GM12878 (cell line): Measurements from ENCODE around the gene LIN54. TPM values are rescaled to one million over a fixed set of nuclear protein-coding genes. Genes with fewer than 3 reads are reported as not detected.

Experiments used
- ASH2L ChIP-seq: fragments of 300-600, 200-600 bp; sonication (generic); IDR thresholded peaks from 2 replicates; pipeline ENCODE4 v1.6.1; 2017; ENCODE audit warnings: low read depth, mild to moderate bottlenecking, borderline replicate concordance
- ATF7 ChIP-seq: fragments of 450-650 bp; IDR thresholded peaks from 2 replicates; pipeline ENCODE4 v1.6.1; 2016; ENCODE audit warnings: low read depth, mild to moderate bottlenecking
- BMI1 ChIP-seq: fragments of 450-650 bp; IDR thresholded peaks from 2 replicates; pipeline ENCODE4 v1.6.1; 2016; ENCODE audit warnings: mild to moderate bottlenecking, moderate library complexity, borderline replicate concordance
- CHD4 ChIP-seq: fragments of 200-600 bp; sonication (generic); IDR thresholded peaks from 2 replicates; pipeline ENCODE4 v1.6.1; 2016; ENCODE audit warnings: mild to moderate bottlenecking
- CREM ChIP-seq: IDR thresholded peaks from 2 replicates; pipeline ENCODE4 v1.6.1; 2014; ENCODE audit warnings: antibody characterized with exemption, low read depth
- EZH2 ChIP-seq: IDR thresholded peaks from 2 replicates; pipeline ENCODE4 v1.6.1; 2012; ENCODE audit warnings: low read depth, mild to moderate bottlenecking, control low read depth, inconsistent platforms, low read length, borderline replicate concordance; ENCODE audit not compliant: control insufficient read depth
- FOXK2 ChIP-seq: fragments of 450-650 bp; IDR thresholded peaks from 2 replicates; pipeline ENCODE4 v1.6.1; 2017; ENCODE audit warnings: mild to moderate bottlenecking, moderate library complexity
- HDAC6 ChIP-seq: fragments of 200-600 bp; sonication (generic); IDR thresholded peaks from one replicate; pipeline ENCODE4 v1.8.0; 2017; ENCODE audit warnings: antibody characterized with exemption; ENCODE audit not compliant: unreplicated experiment
- IRF5 ChIP-seq: fragments of 450-650 bp; IDR thresholded peaks from 2 replicates; pipeline ENCODE4 v1.6.1; 2017; ENCODE audit warnings: borderline replicate concordance
- MTA2 ChIP-seq: fragments of 450-650 bp; IDR thresholded peaks from 2 replicates; pipeline ENCODE4 v1.6.1; 2016; ENCODE audit warnings: low read depth, mild to moderate bottlenecking, moderate library complexity
- NFYB ChIP-seq: IDR thresholded peaks from 2 replicates; pipeline ENCODE4 v1.6.1; 2011; ENCODE audit warnings: low read depth, mild to moderate bottlenecking, low read length, improper control_type of control experiment, moderate library complexity; ENCODE audit not compliant: insufficient read depth
- NR2C1 ChIP-seq: fragments of 450-650 bp; IDR thresholded peaks from 2 replicates; pipeline ENCODE4 v1.6.1; 2017; ENCODE audit warnings: antibody characterized with exemption, mild to moderate bottlenecking, moderate library complexity
- NRF1 ChIP-seq: conservative IDR thresholded peaks from 2 replicates; pipeline ENCODE4 v1.6.1; 2011; ENCODE audit warnings: mild to moderate bottlenecking, low read depth, low read length, improper control_type of control experiment
- PAX8 ChIP-seq: fragments of 450-650 bp; IDR thresholded peaks from 2 replicates; pipeline ENCODE4 v1.6.1; 2017; ENCODE audit warnings: mild to moderate bottlenecking, moderate library complexity
- POLR2AphosphoS5 ChIP-seq: IDR thresholded peaks from 2 replicates; pipeline ENCODE4 v1.6.1; 2011; ENCODE audit warnings: mild to moderate bottlenecking, low read length, inconsistent platforms
- POU2F2 ChIP-seq: IDR thresholded peaks from 3 replicates; pipeline ENCODE4 v1.6.1; 2011; ENCODE audit warnings: low read depth, mild to moderate bottlenecking, low read length, borderline replicate concordance
- RAD21 ChIP-seq: IDR thresholded peaks from 2 replicates; pipeline ENCODE4 v1.6.1; 2011; ENCODE audit warnings: mild to moderate bottlenecking, low read depth, low read length, moderate library complexity; ENCODE audit not compliant: insufficient read depth
- RB1 ChIP-seq: fragments of 450-650 bp; formaldehyde crosslinking; IDR thresholded peaks from 2 replicates; pipeline ENCODE4 v1.6.1; 2017; ENCODE audit warnings: mild to moderate bottlenecking, borderline replicate concordance
- RELA ChIP-seq: fragments of 450-650 bp; IDR thresholded peaks from 2 replicates; pipeline ENCODE4 v1.8.0; 2014; ENCODE audit warnings: borderline replicate concordance; ENCODE audit not compliant: partially characterized antibody
- WRNIP1 ChIP-seq: IDR thresholded peaks from 2 replicates; pipeline ENCODE4 v1.6.1; 2011; ENCODE audit warnings: low read depth, low read length, improper control_type of control experiment, borderline replicate concordance
- ZBED1 ChIP-seq: IDR thresholded peaks from 2 replicates; pipeline ENCODE4 v1.6.1; 2016; ENCODE audit warnings: borderline replicate concordance
- polyA plus RNA-seq, 11 experiments: library from polyadenylated mRNA; depleted of rRNA in 4 of 11; unstranded in 6 of 11; stranded (reverse) in 5 of 11; fragments of >200 nt; fragmentation: Nextera tagmentation in 4 of 11; fragmentation: Illumina TruSeq in 1 of 11; extraction: Ambion mirVana in 4 of 11; extraction: Trizol in 1 of 11; gene quantifications; 1 replicate in 1 of 11; 2 replicates in 10 of 11; pipeline versions ENCODE4 v1.2.1 to v1.2.3, GENCODE V29; 2011 to 2016; ENCODE audit warnings: inconsistent platforms in 2 of 11, missing spikeins in 2 of 11, low read depth in 1 of 11
- total RNA-seq, 4 experiments: library from RNA; depleted of rRNA in 3 of 4; stranded (reverse); fragments of >200 nt in 3 of 4; fragmentation: Illumina TruSeq in 1 of 4; extraction: Trizol in 1 of 4; gene quantifications; 2 replicates each; pipeline versions ENCODE4 v1.2.1 to v1.2.3, GENCODE V29; 2013 to 2021
- TF ChIP-seq, protein P1 (sequence below): fragments of 450-650 bp; IDR thresholded peaks from 2 replicates; pipeline ENCODE4 v1.6.1; 2017; ENCODE audit warnings: mild to moderate bottlenecking, moderate library complexity
- TF ChIP-seq, protein P2 (sequence below): fragments of 450-650 bp; IDR thresholded peaks from 2 replicates; pipeline ENCODE4 v1.6.1; 2018; ENCODE audit warnings: mild to moderate bottlenecking, low read depth, moderate library complexity; ENCODE audit not compliant: partially characterized antibody

The LIN54 gene
- total and polyA plus RNA-seq, 10 of the 15 experiments (the other 5 are each of a cell fraction or from before 2014, with no cell fraction given): 1.5 to 20.4 (median 12.2) TPM

DNA sequence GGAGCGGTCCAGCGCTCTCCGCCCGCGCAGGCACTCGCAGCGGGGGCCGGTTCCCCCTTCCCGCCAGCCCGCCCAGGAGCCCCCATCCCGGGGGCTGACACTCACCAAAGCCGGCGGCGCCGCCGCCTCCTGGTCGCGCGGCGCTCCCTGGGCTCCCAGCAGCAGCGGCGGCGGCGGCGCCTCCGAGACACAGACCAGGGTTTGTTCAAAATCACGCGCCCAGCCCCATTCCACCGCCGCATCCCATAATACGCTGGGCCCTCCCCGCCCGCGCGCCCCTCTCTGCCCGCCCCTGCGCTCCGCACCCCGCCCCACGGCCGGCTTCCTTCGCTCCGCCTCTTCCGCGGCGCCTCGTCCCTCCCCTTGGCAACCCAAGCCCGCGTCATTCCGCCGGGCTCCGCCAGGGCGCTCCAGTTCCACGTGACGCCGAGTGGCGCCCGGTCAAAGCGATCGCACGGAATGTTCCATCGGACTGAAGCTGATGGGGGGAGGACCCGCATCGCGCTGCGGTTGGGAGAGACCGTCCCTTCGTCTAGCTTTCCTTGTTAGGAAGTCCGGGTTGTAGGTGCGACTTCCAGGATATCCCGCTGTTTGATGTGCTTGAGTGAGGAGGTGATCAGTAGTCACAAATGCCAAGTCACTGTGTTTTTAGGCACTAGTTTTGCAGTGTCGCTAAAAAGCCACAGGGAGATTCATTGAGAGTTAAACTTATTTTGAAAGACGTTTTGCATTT lies 2.2 kb upstream of the LIN54 start (continued):
- TF ChIP-seq, protein P1, sequence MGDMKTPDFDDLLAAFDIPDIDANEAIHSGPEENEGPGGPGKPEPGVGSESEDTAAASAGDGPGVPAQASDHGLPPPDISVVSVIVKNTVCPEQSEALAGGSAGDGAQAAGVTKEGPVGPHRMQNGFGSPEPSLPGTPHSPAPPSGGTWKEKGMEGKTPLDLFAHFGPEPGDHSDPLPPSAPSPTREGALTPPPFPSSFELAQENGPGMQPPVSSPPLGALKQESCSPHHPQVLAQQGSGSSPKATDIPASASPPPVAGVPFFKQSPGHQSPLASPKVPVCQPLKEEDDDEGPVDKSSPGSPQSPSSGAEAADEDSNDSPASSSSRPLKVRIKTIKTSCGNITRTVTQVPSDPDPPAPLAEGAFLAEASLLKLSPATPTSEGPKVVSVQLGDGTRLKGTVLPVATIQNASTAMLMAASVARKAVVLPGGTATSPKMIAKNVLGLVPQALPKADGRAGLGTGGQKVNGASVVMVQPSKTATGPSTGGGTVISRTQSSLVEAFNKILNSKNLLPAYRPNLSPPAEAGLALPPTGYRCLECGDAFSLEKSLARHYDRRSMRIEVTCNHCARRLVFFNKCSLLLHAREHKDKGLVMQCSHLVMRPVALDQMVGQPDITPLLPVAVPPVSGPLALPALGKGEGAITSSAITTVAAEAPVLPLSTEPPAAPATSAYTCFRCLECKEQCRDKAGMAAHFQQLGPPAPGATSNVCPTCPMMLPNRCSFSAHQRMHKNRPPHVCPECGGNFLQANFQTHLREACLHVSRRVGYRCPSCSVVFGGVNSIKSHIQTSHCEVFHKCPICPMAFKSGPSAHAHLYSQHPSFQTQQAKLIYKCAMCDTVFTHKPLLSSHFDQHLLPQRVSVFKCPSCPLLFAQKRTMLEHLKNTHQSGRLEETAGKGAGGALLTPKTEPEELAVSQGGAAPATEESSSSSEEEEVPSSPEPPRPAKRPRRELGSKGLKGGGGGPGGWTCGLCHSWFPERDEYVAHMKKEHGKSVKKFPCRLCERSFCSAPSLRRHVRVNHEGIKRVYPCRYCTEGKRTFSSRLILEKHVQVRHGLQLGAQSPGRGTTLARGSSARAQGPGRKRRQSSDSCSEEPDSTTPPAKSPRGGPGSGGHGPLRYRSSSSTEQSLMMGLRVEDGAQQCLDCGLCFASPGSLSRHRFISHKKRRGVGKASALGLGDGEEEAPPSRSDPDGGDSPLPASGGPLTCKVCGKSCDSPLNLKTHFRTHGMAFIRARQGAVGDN: no peak
- no peak for TF ChIP-seq ASH2L
- TF ChIP-seq CREM: peak; percentile 93
- TF ChIP-seq, protein P2, sequence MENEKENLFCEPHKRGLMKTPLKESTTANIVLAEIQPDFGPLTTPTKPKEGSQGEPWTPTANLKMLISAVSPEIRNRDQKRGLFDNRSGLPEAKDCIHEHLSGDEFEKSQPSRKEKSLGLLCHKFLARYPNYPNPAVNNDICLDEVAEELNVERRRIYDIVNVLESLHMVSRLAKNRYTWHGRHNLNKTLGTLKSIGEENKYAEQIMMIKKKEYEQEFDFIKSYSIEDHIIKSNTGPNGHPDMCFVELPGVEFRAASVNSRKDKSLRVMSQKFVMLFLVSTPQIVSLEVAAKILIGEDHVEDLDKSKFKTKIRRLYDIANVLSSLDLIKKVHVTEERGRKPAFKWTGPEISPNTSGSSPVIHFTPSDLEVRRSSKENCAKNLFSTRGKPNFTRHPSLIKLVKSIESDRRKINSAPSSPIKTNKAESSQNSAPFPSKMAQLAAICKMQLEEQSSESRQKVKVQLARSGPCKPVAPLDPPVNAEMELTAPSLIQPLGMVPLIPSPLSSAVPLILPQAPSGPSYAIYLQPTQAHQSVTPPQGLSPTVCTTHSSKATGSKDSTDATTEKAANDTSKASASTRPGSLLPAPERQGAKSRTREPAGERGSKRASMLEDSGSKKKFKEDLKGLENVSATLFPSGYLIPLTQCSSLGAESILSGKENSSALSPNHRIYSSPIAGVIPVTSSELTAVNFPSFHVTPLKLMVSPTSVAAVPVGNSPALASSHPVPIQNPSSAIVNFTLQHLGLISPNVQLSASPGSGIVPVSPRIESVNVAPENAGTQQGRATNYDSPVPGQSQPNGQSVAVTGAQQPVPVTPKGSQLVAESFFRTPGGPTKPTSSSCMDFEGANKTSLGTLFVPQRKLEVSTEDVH: peak; percentile 57
- TF ChIP-seq BMI1: peak; percentile 73; the same call in 1 of the 2 replicates
- TF ChIP-seq MTA2: peak; percentile 30; the same call in 1 of the 2 replicates
- peak; percentile 24; the same call in 1 of the 2 replicates for TF ChIP-seq RB1
- TF ChIP-seq ZBED1: no peak
- TF ChIP-seq FOXK2: peak; percentile 96
- no peak for TF ChIP-seq NFYB
- TF ChIP-seq POLR2AphosphoS5: peak; percentile 72
- TF ChIP-seq RELA: peak; percentile 81
- peak; percentile 57; the same call in 1 of the 3 replicates for TF ChIP-seq POU2F2
- no peak for TF ChIP-seq NR2C1
- TF ChIP-seq ATF7: peak; percentile 98
- TF ChIP-seq CHD4: no peak
- TF ChIP-seq RAD21: peak; percentile 59
- no peak for TF ChIP-seq PAX8
- no peak for TF ChIP-seq NRF1
- TF ChIP-seq HDAC6: no peak
- no peak for TF ChIP-seq EZH2
- TF ChIP-seq IRF5: no peak; the same call in 1 of the 2 replicates
- peak; percentile 63; the same call in 1 of the 2 replicates for TF ChIP-seq WRNIP1
